HS-5 (cell line): Measurements from ENCODE around the gene SBK1.
"Not testable (repeated sequence)": the region's sequence is repeated elsewhere in the genome, so short reads cannot be mapped to it uniquely, and the experiment has no call there.

ENCODE experiments used
- DNase-seq: peaks from one replicate; pipeline ENCODE4 v3.0.0-alpha.2; 2012; ENCODE audit warnings: low read depth

The SBK1 gene

DNA sequence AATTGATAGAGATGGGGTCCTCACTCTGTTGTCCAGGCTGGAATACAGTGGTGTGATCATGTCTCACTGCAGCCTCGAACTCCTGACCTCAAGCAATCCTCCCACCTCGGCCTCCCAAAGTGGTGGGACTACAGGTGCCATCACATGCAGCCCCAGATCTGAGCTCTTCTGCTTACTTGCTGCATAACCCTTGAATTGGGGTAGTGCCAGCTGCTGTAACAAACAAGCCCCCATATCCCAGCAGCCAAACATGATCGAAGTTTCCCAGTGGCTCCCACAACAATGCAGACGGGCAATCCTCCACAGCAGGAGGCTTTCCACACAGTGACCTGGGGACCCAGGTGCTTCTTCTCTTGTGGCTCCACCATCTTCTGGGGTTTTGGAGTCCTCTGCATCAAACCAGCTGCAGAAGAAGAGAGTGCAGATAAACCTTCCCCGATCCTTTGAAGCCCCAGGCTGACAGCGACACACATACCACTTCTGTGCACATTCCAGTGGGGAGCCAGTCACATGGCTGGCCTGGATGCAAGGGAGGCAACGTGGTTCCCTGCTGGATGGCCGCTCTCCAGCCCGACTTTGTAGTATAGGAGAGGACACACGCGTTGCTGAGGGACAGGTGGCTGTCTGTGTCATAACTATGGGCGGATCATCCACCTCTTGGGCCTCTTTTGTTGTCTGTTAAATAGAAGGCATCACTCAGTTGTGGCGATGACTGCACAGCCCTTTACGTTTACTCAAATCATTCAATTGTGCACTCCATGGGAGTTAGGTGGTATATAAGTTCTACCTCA, 16.7 kb downstream of the SBK1 start:
- no peak for DNase-seq

DNA sequence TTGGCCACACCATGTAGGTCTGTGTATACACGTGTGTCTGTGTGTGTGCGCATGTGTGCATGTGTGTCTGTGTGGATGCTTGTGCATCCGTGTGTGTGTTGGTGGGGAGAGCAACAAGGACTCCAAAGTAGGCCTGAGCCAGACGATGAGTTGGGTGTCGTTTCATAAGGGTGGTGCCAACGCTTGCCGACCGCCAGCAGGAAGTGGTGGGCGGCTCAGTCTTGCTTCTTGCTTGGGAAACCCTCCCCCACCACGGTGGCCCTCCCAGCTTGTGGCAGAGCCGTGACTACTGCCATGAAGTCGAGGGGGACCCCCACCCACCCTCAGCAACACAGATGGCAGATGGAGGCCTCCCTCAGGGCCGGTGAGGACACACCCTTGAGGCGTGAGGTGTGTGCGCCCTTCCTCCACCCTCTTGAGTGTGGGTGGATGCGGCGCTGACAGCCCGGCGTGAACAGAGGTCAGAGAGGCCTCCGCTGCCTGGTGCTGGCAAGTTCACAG, 17.5 kb downstream of the SBK1 start:
- no peak for DNase-seq

DNA sequence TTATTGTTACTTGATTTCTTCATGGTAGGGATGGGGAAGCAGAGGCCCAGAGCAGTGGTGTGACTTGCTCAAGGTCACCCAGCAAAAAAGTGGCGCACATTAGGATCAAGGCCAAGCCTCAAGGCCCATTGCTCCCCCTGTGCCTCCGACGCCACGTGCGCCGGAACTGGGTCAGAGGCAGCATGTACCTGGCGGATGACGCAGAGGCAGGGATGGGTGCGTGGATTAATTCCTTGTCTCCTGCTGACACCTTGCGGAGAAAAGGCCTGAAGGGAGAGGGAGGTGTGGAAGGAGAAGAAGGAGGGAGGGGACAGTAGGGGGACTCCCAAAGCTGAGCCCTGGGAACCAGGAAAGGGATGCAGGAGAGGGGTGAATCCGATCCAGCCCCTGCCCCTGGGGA, 18.5 kb downstream of the SBK1 start:
- DNase-seq: no peak

DNA sequence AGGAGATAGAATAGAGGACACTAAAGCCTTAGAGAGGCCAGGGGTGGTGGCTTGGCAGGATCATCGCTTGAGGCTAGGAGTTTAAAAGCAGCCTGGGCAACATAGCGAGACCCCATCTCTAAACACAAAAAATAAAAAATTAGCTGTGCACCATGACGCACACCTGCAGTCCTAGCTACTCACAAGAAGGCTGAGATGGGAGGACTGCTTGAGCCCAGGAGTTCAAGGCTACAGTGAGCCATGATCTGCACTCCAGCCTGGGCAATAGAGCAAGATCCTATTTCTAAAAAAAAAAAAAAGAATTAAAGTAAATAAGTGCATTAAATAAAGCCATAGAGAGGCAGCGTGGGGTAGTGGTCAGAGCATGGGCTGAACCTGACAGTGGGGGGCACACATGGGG, 19.1 kb downstream of the SBK1 start:
- DNase-seq: no peak

DNA sequence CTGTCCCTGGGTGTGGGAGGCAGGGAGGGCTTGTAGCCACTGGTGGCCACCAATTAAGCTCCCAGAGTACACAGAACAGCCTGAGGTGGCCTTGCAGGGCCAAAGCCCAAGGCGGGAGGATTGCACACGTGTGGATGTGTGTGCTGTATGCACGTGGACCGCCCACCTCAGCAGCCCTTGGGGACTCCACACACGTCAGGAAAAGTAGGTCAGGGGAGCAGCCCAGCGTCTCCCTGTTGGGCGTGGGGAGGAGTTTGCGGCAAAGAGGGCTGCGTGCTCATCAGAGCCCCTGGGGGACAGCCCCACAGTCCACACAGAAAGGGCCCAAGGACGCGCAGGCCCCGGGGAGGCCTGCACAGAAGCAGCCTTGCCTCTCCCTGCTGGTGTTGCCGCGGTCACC, 19.6 kb downstream of the SBK1 start:
- no peak for DNase-seq

DNA sequence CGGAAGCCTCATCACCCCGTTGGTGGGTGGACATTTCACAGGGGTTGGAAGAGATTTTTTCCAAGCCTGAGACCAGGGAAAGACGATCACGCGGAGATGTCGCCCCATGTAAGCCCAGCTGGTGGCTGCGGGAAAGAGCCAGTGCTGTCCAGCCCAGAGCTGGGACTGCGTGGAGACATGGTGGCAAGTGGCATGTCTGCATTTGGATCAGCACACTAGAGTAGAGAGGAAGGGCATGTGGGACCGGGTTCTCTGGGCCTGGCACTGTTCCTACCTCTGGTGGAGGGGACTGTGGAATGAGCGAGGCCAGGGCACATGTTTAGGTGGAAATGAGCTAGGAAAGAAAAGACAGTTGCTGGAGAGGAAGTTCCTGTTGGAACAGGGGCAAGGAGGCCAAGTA, 20.0 kb downstream of the SBK1 start:
- no peak for DNase-seq

DNA sequence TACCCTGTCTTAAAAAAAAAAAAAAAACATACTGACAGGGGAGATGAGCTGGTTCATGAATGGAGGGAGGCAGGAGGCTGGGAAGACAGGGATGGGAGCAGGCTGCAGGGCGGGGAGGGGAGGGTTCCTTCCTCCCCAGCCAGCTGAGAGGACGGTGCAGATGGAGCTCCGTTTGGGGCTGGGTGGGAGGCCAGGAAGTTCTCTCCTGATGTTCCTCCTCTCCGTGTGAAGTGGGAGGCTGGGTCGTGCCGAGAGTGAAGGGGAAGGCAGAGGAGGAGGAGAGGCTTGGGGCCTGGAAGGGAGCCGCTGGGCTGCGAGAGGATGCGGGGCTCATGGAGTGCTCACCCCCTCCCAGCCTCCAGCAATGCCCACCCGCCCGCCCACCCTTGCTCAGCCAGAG, 21.3 kb downstream of the SBK1 start:
- no peak for DNase-seq

DNA sequence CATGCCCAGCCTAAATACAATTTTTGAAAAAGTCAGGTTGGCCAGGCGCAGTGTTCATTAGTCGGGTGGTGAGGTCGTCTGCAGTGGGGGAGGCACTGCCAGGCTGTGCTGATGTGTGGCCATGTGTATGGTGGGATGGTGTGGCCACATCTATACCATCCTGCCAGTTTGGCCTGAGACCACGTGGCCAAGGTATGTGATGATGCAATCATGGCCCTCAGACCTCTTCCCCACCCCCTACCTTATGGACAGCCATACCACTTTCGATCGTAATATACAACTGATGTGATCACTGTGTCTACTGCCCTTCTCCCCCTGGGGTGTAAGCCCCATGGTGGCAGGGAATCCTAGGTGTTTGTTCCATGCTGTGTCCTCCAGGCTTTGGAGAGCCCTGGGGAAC, 23.7 kb downstream of the SBK1 start:
- DNase-seq: no peak

DNA sequence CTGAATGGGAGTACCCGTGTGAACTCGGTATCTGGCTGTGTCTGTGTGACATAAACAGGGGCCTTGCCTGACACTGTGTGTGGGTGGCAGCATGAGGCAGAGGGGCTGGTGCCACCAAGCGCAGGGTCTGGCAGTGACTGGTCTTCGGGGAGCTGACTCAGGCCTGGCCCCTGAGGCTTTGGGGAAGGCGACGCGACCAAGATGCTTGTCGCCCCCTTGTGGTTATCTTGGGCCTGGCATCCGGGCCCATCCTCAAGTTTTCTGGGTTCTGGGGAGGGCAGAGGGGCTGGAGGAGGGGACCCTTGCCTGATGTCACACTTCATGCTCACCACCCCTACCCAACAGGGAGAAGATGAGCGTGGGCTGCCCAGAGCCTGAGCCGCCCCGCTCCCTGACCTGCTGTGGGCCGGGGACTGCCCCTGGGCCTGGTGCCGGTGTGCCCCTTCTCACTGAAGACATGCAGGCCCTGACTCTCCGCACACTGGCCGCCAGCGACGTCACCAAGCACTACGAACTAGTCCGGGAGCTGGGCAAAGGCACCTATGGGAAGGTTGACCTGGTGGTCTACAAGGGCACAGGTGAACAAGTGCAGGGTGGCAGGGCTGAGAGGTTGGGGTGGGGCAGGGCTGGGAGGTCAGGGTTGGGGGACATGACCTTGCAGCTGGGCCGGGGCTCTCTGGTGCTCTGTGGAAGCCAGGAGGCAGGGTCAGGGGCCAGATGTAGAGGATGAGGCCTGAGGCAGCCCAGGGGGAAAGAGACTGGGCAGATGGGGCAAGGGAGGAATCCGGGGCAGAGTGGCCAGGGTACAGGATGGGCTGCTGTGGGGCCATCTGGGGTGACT, 24.9 kb downstream of the SBK1 start:
- no peak for DNase-seq

DNA sequence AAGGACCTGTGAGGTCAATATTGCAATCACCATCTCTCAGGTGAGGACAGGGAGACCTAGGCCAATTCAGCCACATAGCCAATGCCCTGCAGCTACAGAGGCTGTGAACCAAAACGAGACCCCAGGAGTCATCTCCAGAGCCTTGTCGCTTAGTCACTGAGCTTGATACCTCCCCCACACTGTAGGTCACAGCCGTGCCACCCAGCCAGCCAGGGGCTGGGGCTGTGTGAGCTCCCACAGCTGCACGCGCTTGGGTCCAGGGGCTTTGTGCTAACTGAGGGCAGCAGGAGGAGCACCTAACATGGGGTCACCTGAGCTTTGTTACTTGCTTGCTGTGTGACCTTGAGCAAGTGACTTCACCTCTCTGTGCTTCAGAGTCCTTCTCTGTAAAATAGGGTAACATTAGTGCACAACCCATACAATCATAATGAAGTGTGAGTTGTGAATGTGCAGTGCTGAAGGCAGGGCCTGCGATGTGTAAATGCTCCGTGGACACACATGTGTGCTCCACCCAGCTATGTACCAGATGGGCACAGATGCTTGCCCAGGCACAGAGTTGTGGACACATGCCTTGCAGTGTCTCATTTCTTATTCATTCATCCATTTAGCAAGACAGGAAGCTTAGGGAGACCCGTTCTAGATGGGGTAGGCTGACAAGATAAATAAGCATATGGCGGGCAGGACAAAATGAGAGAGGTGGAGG, 25.9 kb downstream of the SBK1 start:
- no peak for DNase-seq

DNA sequence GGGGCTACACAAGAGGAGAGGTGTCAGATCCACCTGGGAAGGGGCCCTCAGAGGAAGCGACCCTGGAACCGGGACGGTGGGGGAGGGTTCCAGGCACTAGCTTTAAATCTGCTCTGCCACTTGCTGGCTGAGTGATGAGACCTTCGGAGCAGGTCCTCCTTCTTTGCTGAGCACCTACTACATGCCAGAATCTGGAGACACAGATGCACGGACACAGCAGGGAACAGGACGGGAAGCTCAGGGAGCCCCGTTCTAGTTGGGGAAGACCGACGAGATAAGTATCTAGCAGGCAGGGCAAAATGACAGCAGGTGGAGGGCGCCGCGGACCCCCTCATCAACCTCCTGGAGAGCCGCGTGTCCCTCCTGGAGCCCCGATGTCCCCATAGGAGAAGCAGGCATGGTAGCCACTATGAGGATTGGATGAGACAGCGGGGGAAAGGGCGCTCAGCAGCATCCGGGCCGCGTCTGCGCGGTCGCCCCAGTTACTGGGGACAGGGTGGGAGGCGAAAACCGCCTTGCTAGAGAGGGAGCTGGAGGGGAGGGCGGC, 27.2 kb downstream of the SBK1 start:
- no peak for DNase-seq

DNA sequence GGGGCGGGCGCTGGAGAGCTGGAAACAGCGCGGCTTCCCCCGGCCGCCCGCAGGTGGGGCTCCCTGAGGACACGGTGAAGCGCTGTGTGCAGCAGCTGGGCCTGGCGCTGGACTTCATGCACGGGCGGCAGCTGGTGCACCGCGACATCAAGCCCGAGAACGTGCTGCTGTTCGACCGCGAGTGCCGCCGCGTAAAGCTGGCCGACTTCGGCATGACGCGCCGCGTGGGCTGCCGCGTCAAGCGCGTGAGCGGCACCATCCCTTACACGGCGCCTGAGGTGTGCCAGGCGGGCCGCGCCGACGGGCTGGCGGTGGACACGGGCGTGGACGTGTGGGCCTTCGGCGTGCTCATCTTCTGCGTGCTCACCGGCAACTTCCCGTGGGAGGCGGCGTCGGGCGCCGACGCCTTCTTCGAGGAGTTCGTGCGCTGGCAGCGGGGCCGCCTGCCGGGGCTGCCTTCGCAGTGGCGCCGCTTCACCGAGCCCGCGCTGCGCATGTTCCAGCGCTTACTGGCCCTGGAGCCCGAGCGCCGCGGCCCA, 27.8 kb downstream of the SBK1 start:
- no peak for DNase-seq

DNA sequence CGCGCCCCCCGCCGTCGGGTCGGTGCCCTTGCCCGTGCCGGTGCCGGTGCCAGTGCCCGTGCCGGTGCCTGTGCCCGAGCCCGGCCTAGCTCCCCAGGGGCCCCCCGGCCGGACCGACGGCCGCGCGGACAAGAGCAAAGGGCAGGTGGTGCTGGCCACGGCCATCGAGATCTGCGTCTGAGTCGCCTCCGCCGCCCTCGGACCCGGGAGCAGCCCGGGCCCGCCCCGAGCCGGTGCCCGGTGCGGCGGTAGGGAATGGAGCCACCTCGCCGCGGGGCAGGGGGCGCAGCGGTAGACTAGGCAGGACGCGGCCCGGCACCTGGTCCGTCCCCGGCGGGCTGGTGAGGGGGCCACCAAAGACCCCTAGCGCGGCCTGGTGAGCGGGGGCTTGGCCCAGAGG, 28.4 kb downstream of the SBK1 start:
- no peak for DNase-seq

DNA sequence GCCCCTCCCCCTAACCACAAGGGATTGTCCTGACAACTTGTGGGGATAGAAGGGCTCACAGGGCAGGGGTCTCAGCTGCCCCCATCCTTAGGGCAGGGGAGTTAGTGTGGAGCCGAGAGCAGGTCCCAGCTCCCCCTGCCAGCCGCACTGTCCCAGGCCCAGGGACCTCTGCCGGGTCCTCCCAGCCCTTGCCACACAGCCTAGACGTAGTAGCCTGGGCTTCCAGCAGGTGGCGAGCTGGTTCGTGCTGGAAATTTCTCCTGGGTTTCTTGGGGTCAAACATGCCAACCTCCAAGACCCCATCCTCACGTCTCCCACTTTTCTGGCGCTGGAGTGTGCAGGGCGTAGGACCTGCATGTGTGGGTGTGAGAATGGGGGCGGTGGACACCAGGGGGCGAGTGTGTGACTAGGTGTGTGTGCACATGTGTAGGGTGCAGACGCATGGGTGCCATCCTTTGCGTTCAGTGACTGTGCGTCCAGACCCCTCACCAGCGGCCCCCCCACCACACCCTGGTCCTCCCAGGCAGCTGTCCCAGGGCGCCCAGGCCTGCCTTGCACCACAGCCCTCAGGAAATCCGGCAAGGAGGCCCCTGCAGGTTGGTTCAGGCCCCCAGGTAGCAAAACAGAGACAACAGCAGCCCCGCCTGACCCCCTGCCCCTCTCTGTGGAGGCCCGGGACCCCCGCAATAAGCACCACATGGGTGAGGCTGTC, 29.5 kb downstream of the SBK1 start:
- DNase-seq: no peak

DNA sequence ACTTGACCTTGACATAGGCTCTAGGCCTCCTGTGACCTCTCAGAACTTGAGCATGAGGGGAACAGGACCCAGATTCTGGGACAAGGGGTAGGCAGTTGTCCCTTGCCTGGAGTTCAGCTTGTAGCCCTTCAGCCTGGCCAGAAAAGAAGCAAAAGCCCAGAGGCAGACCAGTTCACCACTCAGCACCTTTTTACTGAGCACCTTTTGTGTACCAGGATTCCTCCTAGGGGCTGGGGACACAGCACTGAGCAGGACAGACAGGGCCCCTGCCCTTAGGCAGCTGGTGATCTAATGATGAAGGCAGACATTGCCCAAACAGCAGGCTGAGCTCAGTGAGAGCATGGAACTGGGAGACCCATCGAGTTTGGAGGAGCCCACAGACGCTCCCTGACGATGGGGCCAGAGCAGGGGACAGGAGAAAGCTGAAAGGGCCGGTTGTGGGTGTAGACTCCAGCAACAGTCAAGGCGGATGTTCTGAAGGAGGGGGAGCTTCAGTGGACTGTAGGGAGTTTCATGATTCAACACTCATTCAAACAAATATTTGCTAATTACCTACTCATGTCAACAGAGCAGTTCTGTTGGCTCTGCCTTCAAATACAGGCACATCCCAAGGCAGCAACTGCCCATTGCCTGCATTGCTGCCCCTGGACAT, 32.0 kb downstream of the SBK1 start:
- DNase-seq: no peak

DNA sequence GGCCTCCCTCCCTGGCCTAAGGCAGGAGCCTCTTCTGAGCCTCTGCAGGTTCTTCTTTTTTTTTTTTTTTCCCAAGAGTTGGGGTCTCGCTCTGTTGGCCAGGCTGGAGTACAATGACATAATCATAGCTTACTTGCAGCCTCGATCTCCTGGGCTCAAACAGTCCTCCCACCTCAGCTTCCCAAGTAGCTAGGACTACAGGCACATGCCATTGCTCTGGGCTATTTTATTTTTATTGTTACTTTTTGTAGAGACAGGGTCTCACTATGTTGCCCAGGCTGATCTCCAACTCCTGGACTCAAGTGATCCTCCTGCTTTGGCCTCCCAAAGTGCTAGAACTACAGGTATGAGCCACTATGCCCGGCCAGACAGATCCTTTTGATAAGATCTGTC, 32.6 kb downstream of the SBK1 start:
- no peak for DNase-seq

DNA sequence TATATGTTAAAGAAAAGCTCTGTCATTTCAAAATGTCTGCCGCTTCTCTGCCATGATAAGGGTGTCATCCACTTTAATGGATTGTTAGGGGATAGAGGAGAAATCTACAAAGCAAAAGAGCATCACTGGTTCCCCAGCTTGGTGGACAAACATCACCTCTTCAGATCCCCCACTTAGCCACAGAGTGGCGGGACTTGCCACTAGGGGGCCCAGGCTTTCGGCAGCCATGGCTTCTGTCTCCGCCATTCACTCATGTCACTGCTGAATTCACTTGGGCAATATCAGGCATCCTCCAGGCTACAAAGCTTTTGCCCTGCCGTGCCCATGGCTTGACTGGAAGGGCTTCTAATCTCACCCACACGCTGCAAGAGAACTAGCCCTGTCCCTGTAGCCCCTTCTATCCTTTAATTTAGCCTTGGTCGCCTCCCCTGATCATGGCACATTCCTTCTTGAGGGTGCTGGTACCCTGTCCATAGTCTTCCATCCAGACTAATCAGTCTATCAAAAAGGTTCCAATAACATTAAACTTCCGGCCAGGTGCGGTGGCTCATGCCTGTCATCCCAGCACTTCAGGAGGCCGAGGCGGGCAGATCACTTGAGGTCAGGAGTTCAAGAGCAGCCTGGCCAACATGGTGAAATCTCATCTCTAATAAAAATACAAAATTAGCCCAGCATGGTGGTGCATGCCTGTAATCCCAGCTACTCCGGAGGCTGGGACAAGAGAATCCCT, 34.7 kb downstream of the SBK1 start:
- DNase-seq: no peak

DNA sequence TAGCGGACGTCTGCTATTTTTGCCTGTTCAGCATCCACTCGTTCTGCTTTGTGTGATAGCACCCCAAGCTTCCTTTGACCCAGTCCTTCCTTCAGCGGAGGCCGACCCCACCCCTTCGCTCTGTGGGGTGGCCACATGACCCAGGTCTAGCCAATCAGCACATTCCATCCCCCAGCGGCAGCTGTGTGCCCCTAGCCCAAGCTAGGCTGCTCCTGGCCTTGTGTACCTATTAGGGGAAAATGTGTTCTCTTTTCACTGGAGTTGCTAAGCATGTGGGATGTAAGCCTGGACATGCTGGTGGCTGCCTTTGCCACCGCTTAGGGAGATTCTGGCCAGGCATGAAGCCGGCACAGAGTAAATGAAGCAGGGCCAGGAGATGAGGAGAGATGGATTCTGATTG, 37.9 kb downstream of the SBK1 start:
- not testable (repeated sequence) for DNase-seq

DNA sequence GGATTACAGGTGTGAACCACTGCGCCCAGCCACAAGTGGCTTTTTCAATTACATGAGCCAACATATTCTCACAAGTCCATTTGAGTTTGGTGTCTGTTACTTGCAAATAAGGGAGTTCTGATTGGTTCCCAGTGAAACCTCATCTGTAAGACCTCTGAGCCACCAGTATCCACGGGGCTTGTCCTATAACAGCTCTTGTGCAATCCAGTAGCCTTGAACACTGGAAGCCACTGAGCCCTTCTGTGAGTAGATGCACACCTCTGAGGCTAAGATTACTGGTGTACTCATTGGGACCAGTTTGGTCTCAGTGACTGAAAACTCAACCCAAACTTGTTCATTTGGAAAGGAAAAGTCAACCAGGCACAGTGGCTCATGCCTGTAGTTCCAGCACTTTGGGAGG, 38.7 kb downstream of the SBK1 start:
- not testable (repeated sequence) for DNase-seq

DNA sequence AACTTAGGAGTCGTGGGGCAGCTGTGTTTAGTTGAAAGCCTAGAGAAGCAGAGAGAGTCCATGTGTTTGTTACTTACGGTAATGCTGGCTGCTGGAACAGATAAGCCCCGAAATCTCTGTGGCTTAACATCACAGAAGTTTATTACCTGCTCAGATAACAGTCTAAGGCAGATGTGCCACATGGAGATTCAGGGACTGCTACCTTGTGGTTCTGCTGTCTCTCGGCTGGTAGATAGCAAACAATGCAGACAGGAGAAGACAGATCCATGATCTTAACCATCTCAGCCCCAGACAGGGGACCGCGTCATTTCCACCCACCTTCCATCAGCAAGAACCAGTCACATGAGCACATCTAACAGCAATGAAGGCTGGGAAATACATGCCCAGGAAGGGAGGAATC, 40.3 kb downstream of the SBK1 start:
- DNase-seq: not testable (repeated sequence)
